GM19025 (cell line): ENCODE results near the gene BLOC1S5.

Experiments used
- ATAC-seq: cut with Tn5 transposase; IDR thresholded peaks from one replicate; pipeline ENCODE4 v1.9.1; 2021; ENCODE audit warnings: mild to moderate bottlenecking, low read depth, moderate library complexity; ENCODE audit not compliant: unreplicated experiment

BLOC1S5 gene

GRCh38 chr6:8063761-8064637, at the start of gene BLOC1S5:
Gene BLOC1S5, minus strand, starts transcription at chr6:8064389. Its CDS starts 13 bp downstream, at chr6:8064376.
- ATAC-seq: peak; percentile 83

- ATAC-seq: no peak
Measured at GRCh38 chr6:8113131-8113654, 49.0 kb upstream of the BLOC1S5 start.

GRCh38 chr6:8110725-8111124, 46.5 kb upstream of the BLOC1S5 start:
- no peak for ATAC-seq

GRCh38 chr6:8110117-8110721, 46.0 kb upstream of the BLOC1S5 start:
- peak; percentile 63 for ATAC-seq

GRCh38 chr6:8108759-8109539, 44.8 kb upstream of the BLOC1S5 start:
- ATAC-seq: no peak

- ATAC-seq: no peak
Measured at GRCh38 chr6:8108031-8108660, 44.0 kb upstream of the BLOC1S5 start.

GRCh38 chr6:8105791-8106190, 41.6 kb upstream of the BLOC1S5 start:
- no peak for ATAC-seq

GRCh38 chr6:8103726-8104125, 39.5 kb upstream of the BLOC1S5 start:
- ATAC-seq: no peak

- peak; percentile 99 for ATAC-seq
Measured at GRCh38 chr6:8102122-8102958, 38.2 kb upstream of the BLOC1S5 start, which contains the start of gene EEF1E1. Gene EEF1E1, minus strand, starts transcription at chr6:8102548. Its CDS starts 27 bp downstream, at chr6:8102521.

GRCh38 chr6:8100159-8100854, 36.1 kb upstream of the BLOC1S5 start:
- ATAC-seq: no peak

- no peak for ATAC-seq
Measured at GRCh38 chr6:8090650-8091049, 26.5 kb upstream of the BLOC1S5 start.

GRCh38 chr6:8088886-8089285, 24.7 kb upstream of the BLOC1S5 start:
- ATAC-seq: no peak

- ATAC-seq: no peak
Measured at GRCh38 chr6:8087870-8088754, 23.9 kb upstream of the BLOC1S5 start.

GRCh38 chr6:8086755-8087306, 22.6 kb upstream of the BLOC1S5 start:
- ATAC-seq: no peak

- ATAC-seq: no peak
Measured at GRCh38 chr6:8085053-8085511, 20.9 kb upstream of the BLOC1S5 start.

- no peak for ATAC-seq
Measured at GRCh38 chr6:8084586-8084985, 20.4 kb upstream of the BLOC1S5 start.
